Measurements from ENCODE around the gene ZYX.
"Not testable (repeated sequence)": the region's sequence is repeated elsewhere in the genome, so short reads cannot be mapped to it uniquely, and the experiment has no call there.

Gene ZYX

DNA sequence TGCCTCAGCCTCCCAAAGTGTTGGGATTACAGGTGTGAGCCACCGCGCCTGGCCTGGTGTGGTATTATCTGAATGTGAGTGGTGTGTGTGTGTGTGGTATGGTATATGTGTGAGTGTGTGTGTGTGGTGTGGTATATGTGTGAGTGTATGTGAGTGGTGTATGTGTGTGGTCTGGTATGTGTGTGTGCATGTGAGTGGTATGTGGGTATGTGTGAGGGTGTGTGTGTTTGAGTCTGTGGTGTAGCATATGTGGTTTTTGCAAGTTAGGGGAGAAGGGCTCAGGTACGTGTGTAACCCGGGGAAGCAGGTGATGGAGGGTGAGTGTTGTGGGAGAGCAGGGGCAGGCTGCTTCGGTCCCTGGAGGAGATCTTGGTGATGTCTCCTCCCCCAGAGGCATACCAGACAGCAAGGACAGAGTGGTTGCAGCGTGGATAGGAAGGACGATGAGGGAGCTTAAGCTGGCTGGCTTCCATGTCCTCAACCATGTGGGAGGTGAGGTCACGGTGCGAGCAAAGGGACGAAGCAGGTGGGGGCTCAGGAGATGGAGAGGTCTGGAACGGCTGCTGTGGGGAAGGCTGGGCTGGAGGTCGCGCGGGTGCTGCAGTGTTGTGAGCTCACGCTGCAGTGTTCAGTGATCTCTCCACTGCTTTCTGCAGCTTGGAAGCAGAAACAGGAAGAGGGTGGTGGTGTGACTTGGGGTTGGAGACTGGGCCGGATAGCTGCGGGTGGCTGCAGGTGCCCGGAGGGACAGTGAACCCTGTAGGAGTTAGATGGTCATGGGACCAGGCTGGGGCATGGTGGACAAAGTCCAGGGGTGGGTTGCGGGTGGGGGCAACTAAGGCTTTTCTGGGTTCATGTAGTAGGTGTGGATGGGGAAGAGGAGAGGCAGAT is 5.0 kb downstream of the ZYX start:
- no peak for DNase-seq

DNA sequence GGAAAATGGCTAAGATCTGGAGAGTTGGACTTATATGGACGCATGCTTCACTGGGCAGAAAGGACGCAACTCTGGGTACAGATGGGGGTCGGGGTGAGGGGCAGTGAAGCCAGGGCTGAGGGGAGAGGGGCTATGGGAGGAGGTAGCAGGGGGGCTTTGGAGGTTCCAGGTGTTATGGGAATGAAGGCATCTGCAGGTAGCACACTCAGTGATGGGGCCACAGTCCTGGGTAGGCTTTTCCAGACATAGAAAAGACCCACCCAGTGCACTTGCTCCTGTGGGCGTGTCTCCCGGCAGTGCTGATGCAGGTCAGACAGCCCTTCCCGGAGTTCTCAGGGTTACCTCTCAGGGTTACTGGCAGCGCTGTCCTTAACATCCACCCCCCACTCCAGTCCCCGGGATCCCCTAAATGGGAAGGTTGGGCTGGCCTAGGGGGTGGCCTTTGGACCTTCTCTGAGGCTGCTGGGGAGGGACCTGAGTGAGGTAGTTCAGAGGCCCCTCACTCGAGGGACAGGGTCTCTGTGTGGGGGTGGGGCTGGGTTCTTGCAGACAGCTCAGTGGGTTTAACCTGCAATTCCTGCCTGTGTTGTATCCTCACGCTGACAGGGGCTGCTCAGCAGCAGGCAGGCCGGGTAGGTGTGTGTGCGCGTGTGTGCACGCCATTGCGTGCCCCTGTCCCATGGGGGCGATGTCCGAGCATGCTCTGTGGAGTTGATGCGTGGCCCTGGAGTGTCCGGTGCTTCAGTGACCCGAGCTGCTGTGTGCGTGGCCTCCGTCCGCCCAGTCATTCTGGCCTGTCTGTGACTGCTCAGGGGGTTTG is 6.2 kb downstream of the ZYX start:
- no peak for DNase-seq

DNA sequence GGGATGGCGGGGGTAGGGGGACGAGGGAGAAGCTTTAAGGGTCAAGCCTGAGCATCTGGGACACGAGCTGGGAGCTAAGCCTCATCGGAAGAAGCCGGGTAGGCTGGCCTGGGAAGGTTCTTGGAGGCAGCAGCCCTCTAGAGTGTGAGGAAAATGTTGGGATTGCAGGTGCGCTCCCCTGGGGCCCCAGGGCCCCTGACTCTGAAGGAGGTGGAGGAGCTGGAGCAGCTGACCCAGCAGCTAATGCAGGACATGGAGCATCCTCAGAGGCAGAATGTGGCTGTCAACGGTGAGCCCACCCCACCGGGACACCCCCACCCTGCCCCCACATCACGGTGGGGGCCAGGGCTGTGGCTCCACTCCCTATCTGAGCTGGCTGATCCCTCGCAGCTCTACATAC is 6.9 kb downstream of the ZYX start:
- no peak for DNase-seq

DNA sequence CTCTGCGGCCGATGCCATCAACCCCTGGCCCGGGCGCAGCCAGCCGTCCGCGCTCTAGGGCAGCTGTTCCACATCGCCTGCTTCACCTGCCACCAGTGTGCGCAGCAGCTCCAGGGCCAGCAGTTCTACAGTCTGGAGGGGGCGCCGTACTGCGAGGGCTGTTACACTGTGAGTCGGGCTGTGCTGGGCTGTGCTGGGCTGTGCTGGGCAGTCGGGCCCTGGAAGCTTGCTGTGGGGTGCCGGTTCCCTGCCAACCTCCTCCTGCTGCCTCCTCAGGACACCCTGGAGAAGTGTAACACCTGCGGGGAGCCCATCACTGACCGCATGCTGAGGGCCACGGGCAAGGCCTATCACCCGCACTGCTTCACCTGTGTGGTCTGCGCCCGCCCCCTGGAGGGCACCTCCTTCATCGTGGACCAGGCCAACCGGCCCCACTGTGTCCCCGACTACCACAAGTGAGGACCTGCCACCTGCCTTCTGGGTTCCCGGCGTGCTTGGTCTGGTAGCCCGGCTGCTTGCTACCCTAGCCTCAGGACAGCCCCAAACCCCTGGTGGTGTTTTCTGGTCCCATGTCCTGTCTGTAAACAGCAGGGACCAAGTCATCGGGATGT is 7.5 kb downstream of the ZYX start:
- no peak for DNase-seq

DNA sequence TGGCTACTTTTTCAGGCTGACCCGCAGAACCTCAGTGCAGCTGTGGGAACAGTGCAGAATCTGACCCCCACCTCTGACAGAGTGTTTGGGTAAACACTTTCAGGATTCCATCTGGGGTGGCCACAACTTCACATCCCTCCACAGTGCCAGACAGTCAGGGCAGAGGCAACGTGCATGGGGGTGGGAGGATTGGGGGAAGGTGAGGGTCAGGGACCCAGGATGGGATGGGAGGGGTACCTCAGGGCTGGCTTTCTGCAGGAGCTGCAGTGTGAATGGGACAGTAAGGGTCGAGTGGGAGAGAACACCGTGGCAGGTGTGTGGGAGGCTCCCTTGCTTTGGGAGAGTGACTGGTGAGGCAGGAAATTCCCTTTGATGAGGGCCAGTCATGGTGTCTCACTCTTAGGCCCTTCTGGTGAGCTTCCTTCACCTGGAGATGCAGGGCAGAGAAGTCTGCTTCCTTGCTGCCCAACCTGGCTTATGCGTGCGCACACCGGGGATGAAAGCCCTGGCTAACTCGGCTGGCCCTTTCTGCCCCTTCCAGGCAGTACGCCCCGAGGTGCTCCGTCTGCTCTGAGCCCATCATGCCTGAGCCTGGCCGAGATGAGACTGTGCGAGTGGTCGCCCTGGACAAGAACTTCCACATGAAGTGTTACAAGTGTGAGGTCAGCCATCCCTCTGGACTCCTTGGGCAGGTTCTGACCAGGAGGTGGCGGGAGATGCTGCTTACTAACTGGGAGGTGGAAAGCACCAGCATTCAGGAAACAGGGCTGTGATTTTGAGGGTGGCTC is 8.4 kb downstream of the ZYX start:
- DNase-seq = no peak

GRCh38 chr7:143390104-143390772 is 9.1 kb downstream of the ZYX start:
- DNase-seq = no peak

DNA sequence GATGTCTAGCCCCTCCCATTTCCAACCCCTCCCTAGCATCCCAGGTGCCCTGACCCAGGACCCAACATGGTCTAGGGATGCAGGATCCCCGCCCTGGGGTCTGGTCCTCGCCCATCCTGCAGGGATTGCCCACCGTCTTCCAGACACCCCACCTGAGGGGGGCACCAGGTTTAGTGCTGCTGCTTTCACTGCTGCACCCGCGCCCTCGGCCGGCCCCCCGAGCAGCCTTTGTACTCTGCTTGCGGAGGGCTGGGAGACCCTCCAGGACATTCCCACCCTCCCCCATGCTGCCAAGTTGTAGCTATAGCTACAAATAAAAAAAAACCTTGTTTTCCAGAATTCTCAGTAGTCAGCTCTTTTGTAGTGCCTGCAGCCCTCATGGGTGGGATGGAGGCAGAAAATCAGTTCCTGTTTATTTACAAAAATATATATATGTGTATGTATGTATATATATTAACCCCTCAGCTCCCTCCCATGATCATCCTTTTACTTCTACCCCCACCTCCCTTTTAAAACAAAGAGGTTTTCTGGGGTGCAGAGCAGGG is 9.7 kb downstream of the ZYX start:
- DNase-seq = no peak

DNA sequence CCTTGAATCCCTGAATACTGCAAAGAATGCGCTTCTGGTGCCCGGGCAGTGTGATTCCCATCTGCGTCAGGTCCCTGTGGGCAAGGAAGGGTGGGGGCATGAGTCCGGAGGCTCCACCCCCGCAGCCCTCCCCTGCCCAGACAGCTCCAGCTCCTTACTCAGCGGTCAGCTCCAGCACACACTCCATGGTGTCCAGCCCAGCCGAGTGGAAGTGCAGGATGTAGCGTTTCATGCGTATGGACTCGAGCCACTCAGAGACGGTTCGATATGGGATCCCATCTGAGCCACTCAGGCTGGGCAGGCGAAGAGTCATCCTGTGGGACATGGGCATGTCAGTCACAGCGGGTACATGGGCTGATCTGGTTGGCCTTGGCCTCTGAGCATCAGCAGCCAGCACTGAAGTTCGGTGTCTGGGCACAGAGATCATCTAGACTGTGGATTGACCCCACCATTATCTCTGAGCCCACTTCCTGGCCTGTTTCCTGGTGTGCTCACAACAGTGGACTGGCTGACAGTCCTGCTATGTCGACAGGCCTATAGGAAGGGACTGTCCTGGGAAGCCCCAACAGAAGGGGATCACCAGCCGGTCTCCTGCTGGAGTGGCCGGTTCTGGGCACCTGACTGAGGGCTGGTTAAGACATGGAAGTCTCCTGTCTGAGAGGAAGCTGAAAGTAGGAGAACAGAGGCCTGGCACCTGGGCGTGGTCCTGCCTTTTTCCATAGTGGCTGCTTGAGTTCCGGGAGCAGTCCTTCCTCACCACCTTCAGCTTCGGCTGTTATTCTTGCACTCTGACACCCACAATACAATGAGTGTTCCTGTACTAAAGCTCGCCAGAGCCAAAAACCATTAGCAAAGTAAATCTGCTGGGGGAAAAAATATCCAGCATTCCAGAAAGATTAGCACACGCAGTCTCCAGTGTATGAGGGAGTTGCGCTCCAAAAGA is 10.6 kb downstream of the ZYX start:
- no peak for DNase-seq

DNA sequence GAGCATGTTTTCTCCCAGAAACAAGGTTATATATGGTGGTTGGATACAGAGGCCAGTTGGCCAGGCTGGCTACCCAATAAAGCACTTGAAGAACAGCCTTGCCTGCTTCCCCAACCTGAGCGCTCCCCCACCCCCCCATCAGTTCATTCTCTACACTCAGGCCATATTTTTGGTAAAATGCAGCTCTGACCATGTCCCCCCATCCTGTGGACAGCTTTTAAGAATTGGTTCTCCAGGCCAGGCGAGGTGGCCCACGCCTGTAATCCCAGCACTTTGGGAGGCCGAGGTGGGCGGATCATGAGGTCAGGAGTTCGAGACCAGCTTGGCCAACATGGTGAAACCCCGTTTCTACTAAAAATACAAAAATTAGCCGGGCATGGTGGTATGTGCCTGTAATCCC is 11.3 kb downstream of the ZYX start:
- not testable (repeated sequence) for DNase-seq

- DNase-seq = no peak
Observed at GRCh38 chr7:143392875-143393266, 11.7 kb downstream of the ZYX start.

GRCh38 chr7:143393267-143394041 is 12.3 kb downstream of the ZYX start:
- DNase-seq = no peak

- no peak for DNase-seq
Observed at GRCh38 chr7:143394068-143394467, 12.9 kb downstream of the ZYX start.

GRCh38 chr7:143394777-143395176 is 13.6 kb downstream of the ZYX start:
- no peak for DNase-seq

- no peak for DNase-seq
Observed at GRCh38 chr7:143395187-143396149, 14.3 kb downstream of the ZYX start.

- no peak for DNase-seq
Observed at GRCh38 chr7:143396182-143396581, 15.0 kb downstream of the ZYX start.

- DNase-seq = no peak
Observed at GRCh38 chr7:143396625-143397556, 15.7 kb downstream of the ZYX start.

DNA sequence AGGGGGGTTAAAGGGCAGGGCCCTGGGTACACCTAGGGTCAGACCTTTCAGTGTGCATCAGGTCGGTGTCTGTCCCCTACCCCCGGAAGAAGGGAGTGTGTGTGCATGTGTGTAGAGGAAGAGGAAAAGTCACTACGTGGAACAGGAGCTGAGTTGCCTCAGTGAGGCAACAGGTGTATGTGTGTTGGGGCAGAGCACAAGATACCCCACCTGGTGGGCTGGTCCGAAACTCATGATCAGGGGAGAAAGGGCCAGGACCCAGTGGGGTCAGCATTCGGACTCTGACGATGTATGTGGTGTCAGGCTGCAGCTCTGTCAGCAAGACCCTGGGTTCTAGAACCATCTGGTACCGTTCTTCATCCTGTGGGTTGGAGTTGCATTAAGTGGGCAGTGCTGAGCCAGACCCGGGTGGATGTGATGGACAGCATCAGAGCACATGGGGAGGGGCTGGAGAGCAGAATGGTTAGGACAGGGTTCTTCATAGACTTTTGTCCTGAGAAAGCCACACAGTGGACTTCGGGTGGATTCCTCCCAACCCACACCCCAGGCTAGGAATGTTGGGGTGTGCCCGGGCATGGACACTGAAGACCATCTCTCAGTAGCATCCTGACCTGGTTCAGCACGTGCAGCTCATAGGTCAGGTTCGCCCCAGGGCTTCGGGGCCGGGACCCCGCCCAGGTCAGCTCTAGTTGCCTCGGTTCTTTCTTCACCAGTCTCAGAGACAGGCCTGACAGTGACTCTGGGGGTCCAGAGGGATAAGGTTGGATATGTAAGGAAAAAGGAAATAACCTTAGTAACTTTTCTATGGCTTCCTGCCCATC is 16.8 kb downstream of the ZYX start:
- DNase-seq = no peak
